GM12878 (cell line): ENCODE results near the gene ARHGAP15. TPM values are rescaled to one million over a fixed set of nuclear protein-coding genes. Genes with fewer than 3 reads are reported as not detected.

Experiments used
- EGR1 ChIP-seq, 2 experiments: IDR thresholded peaks; 1 replicate in 1 of 2; 2 replicates in 1 of 2; pipeline ENCODE4 v1.6.1; 2011 to 2012; ENCODE audit warnings: low read depth in 2 of 2, low read length in 2 of 2, borderline replicate concordance in 1 of 2, mild to moderate bottlenecking in 1 of 2, moderate library complexity in 1 of 2
- HCFC1 ChIP-seq: fragments of 150-350 bp; IDR thresholded peaks from 2 replicates; pipeline ENCODE4 v1.6.1; 2014; ENCODE audit warnings: low read length
- HDAC6 ChIP-seq: fragments of 200-600 bp; sonication (generic); IDR thresholded peaks from one replicate; pipeline ENCODE4 v1.8.0; 2017; ENCODE audit warnings: antibody characterized with exemption; ENCODE audit not compliant: unreplicated experiment
- IRF3 ChIP-seq: fragments of 450-650 bp; IDR thresholded peaks from 2 replicates; pipeline ENCODE4 v1.6.1; 2014; ENCODE audit warnings: mild to moderate bottlenecking
- KLF5 ChIP-seq: fragments of 450-650 bp; IDR thresholded peaks from 2 replicates; pipeline ENCODE4 v1.6.1; 2014; ENCODE audit warnings: mild to moderate bottlenecking; ENCODE audit not compliant: partially characterized antibody
- MTA3 ChIP-seq: IDR thresholded peaks from 2 replicates; pipeline ENCODE4 v1.6.1; 2012; ENCODE audit warnings: low read length, inconsistent platforms, borderline replicate concordance
- MYC ChIP-seq: IDR thresholded peaks from 2 replicates; pipeline ENCODE4 v1.6.1; 2011; ENCODE audit warnings: mild to moderate bottlenecking, low read length, moderate library complexity, inconsistent platforms; ENCODE audit not compliant: insufficient read depth, insufficient replicate concordance, insufficient read length, severe bottlenecking
- NFXL1 ChIP-seq: fragments of 450-650 bp; IDR thresholded peaks from 2 replicates; pipeline ENCODE4 v1.6.1; 2017; ENCODE audit warnings: antibody characterized with exemption, mild to moderate bottlenecking, borderline replicate concordance
- NR2F1 ChIP-seq: fragments of 450-650 bp; conservative IDR thresholded peaks from 2 replicates; pipeline ENCODE4 v1.6.1; 2017; ENCODE audit warnings: mild to moderate bottlenecking
- PAX8 ChIP-seq: fragments of 450-650 bp; IDR thresholded peaks from 2 replicates; pipeline ENCODE4 v1.6.1; 2017; ENCODE audit warnings: mild to moderate bottlenecking, moderate library complexity
- RELA ChIP-seq: fragments of 450-650 bp; IDR thresholded peaks from 2 replicates; pipeline ENCODE4 v1.8.0; 2014; ENCODE audit warnings: borderline replicate concordance; ENCODE audit not compliant: partially characterized antibody
- RFX5 ChIP-seq: IDR thresholded peaks from 2 replicates; pipeline ENCODE4 v1.6.1; 2011; ENCODE audit warnings: low read depth, low read length, improper control_type of control experiment
- RUNX3 ChIP-seq: IDR thresholded peaks from 2 replicates; pipeline ENCODE4 v1.6.1; 2012; ENCODE audit warnings: low read length, inconsistent platforms
- SMARCA5 ChIP-seq: fragments of 450-650 bp; IDR thresholded peaks from 2 replicates; pipeline ENCODE4 v1.6.1; 2017; ENCODE audit warnings: mild to moderate bottlenecking
- SREBF2 ChIP-seq: IDR thresholded peaks from 2 replicates; pipeline ENCODE4 v1.6.1; 2012; ENCODE audit warnings: mild to moderate bottlenecking, low read length
- STAT3 ChIP-seq: IDR thresholded peaks from 2 replicates; pipeline ENCODE4 v1.6.1; 2011; ENCODE audit warnings: low read depth, low read length, improper control_type of control experiment
- TAF1 ChIP-seq: IDR thresholded peaks from 2 replicates; pipeline ENCODE4 v1.6.1; 2011; ENCODE audit warnings: mild to moderate bottlenecking, low read depth, low read length, borderline replicate concordance
- TCF3 ChIP-seq: IDR thresholded peaks from 2 replicates; pipeline ENCODE4 v1.6.1; 2012; ENCODE audit warnings: low read depth, mild to moderate bottlenecking, low read length, borderline replicate concordance; ENCODE audit not compliant: insufficient read depth
- TCF7 ChIP-seq: IDR thresholded peaks from 2 replicates; pipeline ENCODE4 v1.6.1; 2014; ENCODE audit warnings: antibody characterized with exemption, borderline replicate concordance
- USF1 ChIP-seq: IDR thresholded peaks from 2 replicates; pipeline ENCODE4 v1.6.1; 2011; ENCODE audit warnings: borderline replicate concordance, low read depth, mild to moderate bottlenecking, moderate library complexity, mixed read lengths, low read length; ENCODE audit not compliant: insufficient read depth; ENCODE audit errors: extremely low read length
- ZBTB4 ChIP-seq: fragments of 450-650 bp; formaldehyde crosslinking; IDR thresholded peaks from 2 replicates; pipeline ENCODE4 v1.4.0; 2022; ENCODE audit warnings: mild to moderate bottlenecking, moderate library complexity
- ZNF687 ChIP-seq: fragments of 450-650 bp; IDR thresholded peaks from 2 replicates; pipeline ENCODE4 v1.6.1; 2017; ENCODE audit warnings: mild to moderate bottlenecking, moderate library complexity
- polyA plus RNA-seq, 11 experiments: library from polyadenylated mRNA; depleted of rRNA in 4 of 11; unstranded in 6 of 11; stranded (reverse) in 5 of 11; fragments of >200 nt; fragmentation: Nextera tagmentation in 4 of 11; fragmentation: Illumina TruSeq in 1 of 11; extraction: Ambion mirVana in 4 of 11; extraction: Trizol in 1 of 11; gene quantifications; 1 replicate in 1 of 11; 2 replicates in 10 of 11; pipeline versions ENCODE4 v1.2.1 to v1.2.3, GENCODE V29; 2011 to 2016; ENCODE audit warnings: inconsistent platforms in 2 of 11, missing spikeins in 2 of 11, low read depth in 1 of 11
- total RNA-seq, 4 experiments: library from RNA; depleted of rRNA in 3 of 4; stranded (reverse); fragments of >200 nt in 3 of 4; fragmentation: Illumina TruSeq in 1 of 4; extraction: Trizol in 1 of 4; gene quantifications; 2 replicates each; pipeline versions ENCODE4 v1.2.1 to v1.2.3, GENCODE V29; 2013 to 2021

ARHGAP15 gene
- total and polyA plus RNA-seq, 10 of the 15 experiments (the other 5 are each of a cell fraction or from before 2014, with no cell fraction given), result 38.0 to 92.6 (median 66.7) TPM

- TF ChIP-seq HDAC6, result no peak
- no peak for TF ChIP-seq NFXL1
- no peak for TF ChIP-seq PAX8
- no peak for TF ChIP-seq IRF3
- TF ChIP-seq TAF1, result no peak
- TF ChIP-seq SREBF2, result no peak
- peak; percentile 36; the same call in 1 of the 2 replicates for TF ChIP-seq SMARCA5
- TF ChIP-seq ZNF687, result no peak
- TF ChIP-seq KLF5, result no peak
- no peak for TF ChIP-seq STAT3
- 0 out of 2 replicates have a peak, but pooled peaks have one; percentile 24 for TF ChIP-seq NR2F1
- no peak for TF ChIP-seq EGR1 (IDR thresholded peaks at IDR 0.05; ENCODE audit: borderline replicate concordance in 1 of 2, low read depth in 2 of 2, low read length in 2 of 2)
- TF ChIP-seq USF1, result peak; percentile 44
- no peak for TF ChIP-seq RELA
- peak; percentile 95 for TF ChIP-seq TCF7
- TF ChIP-seq ZBTB4 (CRISPR knock-in tag), result no peak
- TF ChIP-seq RUNX3, result peak; percentile 21; the same call in 1 of the 2 replicates
- TF ChIP-seq MTA3, result no peak
- TF ChIP-seq RFX5, result no peak
- TF ChIP-seq MYC, result no peak
- TF ChIP-seq TCF3, result no peak
- TF ChIP-seq HCFC1, result no peak
Measured at GRCh38 chr2:143802871-143803650, 673.8 kb downstream of the ARHGAP15 start (continued).
